Liver (tissue), 9 donors: ENCODE measurements around the gene TTC34. TPM values are rescaled to one million over a fixed set of nuclear protein-coding genes. Genes with fewer than 3 reads are reported as not detected.

Experiments used
- DNase-seq: peaks from one replicate; pipeline ENCODE4 v3.0.0-alpha.2; 2017; ENCODE audit warnings: low spot score
- H3K27ac ChIP-seq, 2 donors: one replicate each; pipeline ENCODE4 v1.7.0; 2013; ENCODE audit warnings: inconsistent platforms in 2 of 2, low read length in 2 of 2, control low read depth in 1 of 2, low read depth in 1 of 2, mild to moderate bottlenecking in 1 of 2
- H3K27me3 ChIP-seq, 4 donors: one replicate each; pipeline versions ENCODE4 v1.6.1 to v1.7.0; 2013; ENCODE audit warnings: low read length in 3 of 4, inconsistent platforms in 1 of 4, mild to moderate bottlenecking in 1 of 4, moderate library complexity in 1 of 4; ENCODE audit not compliant: control insufficient read depth in 4 of 4, insufficient read depth in 4 of 4
- H3K36me3 ChIP-seq, 4 donors: one replicate each; pipeline versions ENCODE4 v1.6.1 to v1.7.0; 2013; ENCODE audit warnings: low read length in 3 of 4, mild to moderate bottlenecking in 3 of 4, low read depth in 1 of 4, moderate library complexity in 1 of 4; ENCODE audit not compliant: control insufficient read depth in 4 of 4, insufficient read depth in 3 of 4
- H3K4me1 ChIP-seq, 4 donors: one replicate each; pipeline versions ENCODE4 v1.6.1 to v1.7.0; 2013; ENCODE audit warnings: low read length in 3 of 4, mild to moderate bottlenecking in 3 of 4, moderate library complexity in 1 of 4; ENCODE audit not compliant: control insufficient read depth in 4 of 4, insufficient read depth in 4 of 4
- H3K4me3 ChIP-seq, 3 donors: one replicate each; pipeline versions ENCODE4 v1.6.1 to v1.7.0; 2013; ENCODE audit warnings: low read length in 3 of 3, control low read depth in 1 of 3, low read depth in 1 of 3, mild to moderate bottlenecking in 1 of 3
- H3K9ac ChIP-seq, 2 donors: one replicate each; pipeline ENCODE4 v1.7.0; 2013; ENCODE audit warnings: low read length in 2 of 2, mild to moderate bottlenecking in 2 of 2, moderate library complexity in 2 of 2, control low read depth in 1 of 2, low read depth in 1 of 2
- H3K9me3 ChIP-seq, 4 donors: one replicate each; pipeline versions ENCODE4 v1.6.1 to v1.7.0; 2013; ENCODE audit warnings: low read length in 3 of 4; ENCODE audit not compliant: control insufficient read depth in 4 of 4
- EGR1 ChIP-seq, 2 donors: IDR thresholded peaks; 2 replicates each; pipeline ENCODE4 v1.6.1; 2016 to 2018; ENCODE audit warnings: antibody characterized with exemption in 2 of 2, low read depth in 2 of 2
- GABPA ChIP-seq, 2 donors: IDR thresholded peaks in 1 of 2; conservative IDR thresholded peaks in 1 of 2; 2 replicates each; pipeline ENCODE4 v1.6.1; 2016; ENCODE audit warnings: antibody characterized with exemption in 2 of 2, mild to moderate bottlenecking in 1 of 2, moderate library complexity in 1 of 2
- HNF4A ChIP-seq, 2 donors: conservative IDR thresholded peaks; 2 replicates each; pipeline ENCODE4 v1.6.1; 2016; ENCODE audit warnings: antibody characterized with exemption in 2 of 2, mild to moderate bottlenecking in 2 of 2
- HNF4G ChIP-seq: IDR thresholded peaks from 2 replicates; pipeline ENCODE4 v1.6.1; 2016; ENCODE audit warnings: antibody characterized with exemption
- JUND ChIP-seq, 2 donors: IDR thresholded peaks; 2 replicates each; pipeline ENCODE4 v1.6.1; 2016; ENCODE audit warnings: antibody characterized with exemption in 2 of 2
- NR2F2 ChIP-seq: IDR thresholded peaks from 2 replicates; pipeline ENCODE4 v1.6.1; 2016; ENCODE audit warnings: antibody characterized with exemption
- RXRA ChIP-seq, 2 donors: IDR thresholded peaks; 2 replicates each; pipeline ENCODE4 v1.6.1; 2017 to 2018; ENCODE audit warnings: antibody characterized with exemption in 2 of 2, mild to moderate bottlenecking in 1 of 2
- TAF1 ChIP-seq: conservative IDR thresholded peaks from 2 replicates; pipeline ENCODE4 v1.6.1; 2016; ENCODE audit warnings: antibody characterized with exemption, mild to moderate bottlenecking
- YY1 ChIP-seq: IDR thresholded peaks from 2 replicates; pipeline ENCODE4 v1.6.1; 2016; ENCODE audit warnings: antibody characterized with exemption, mild to moderate bottlenecking
- WGBS: extraction: QIAGEN DNeasy Blood & Tissue Kit; methylation state at CpG from one replicate; pipeline ENCODE4 v1.1.7; 2013; 5-methylcytosine and 5-hydroxymethylcytosine counted together
- polyA plus RNA-seq, 2 donors: library from polyadenylated mRNA; stranded (reverse) in 1 of 2; unstranded in 1 of 2; fragments of 200-250 nt in 1 of 2; fragments of >200 nt in 1 of 2; fragmentation: Nextera tagmentation in 1 of 2; extraction: Ambion mirVana in 1 of 2; gene quantifications; one replicate each; pipeline versions ENCODE4 v1.2.1 to v1.2.3, GENCODE V29; 2013 to 2015
- total RNA-seq, 2 donors: library from RNA; depleted of rRNA; stranded (reverse); fragments of >200 nt; gene quantifications; one replicate each; pipeline ENCODE4 v1.2.3, GENCODE V29; 2014
- TF ChIP-seq, protein P1 (sequence below): IDR thresholded peaks from 2 replicates; pipeline ENCODE4 v1.6.1; 2016; ENCODE audit warnings: antibody characterized with exemption, mild to moderate bottlenecking
- TF ChIP-seq, protein P2 (sequence below): IDR thresholded peaks from 2 replicates; pipeline ENCODE4 v1.6.1; 2016; ENCODE audit warnings: antibody characterized with exemption
- TF ChIP-seq, protein P3 (sequence below): IDR thresholded peaks from 2 replicates; pipeline ENCODE4 v1.6.1; 2016; ENCODE audit warnings: antibody characterized with exemption
- TF ChIP-seq, protein P4 (sequence below): IDR thresholded peaks from 2 replicates; pipeline ENCODE4 v1.6.1; 2016; ENCODE audit warnings: antibody characterized with exemption
- donor health status: healthy.
- donor health status: healthy.
- donor health status: healthy.
- donor health status: healthy.
- donor health status: healthy.

TTC34 gene
- total and polyA plus RNA-seq, 4 donors: 0.01 to 0.25 (median 0.08) TPM; not detected in 1

DNA sequence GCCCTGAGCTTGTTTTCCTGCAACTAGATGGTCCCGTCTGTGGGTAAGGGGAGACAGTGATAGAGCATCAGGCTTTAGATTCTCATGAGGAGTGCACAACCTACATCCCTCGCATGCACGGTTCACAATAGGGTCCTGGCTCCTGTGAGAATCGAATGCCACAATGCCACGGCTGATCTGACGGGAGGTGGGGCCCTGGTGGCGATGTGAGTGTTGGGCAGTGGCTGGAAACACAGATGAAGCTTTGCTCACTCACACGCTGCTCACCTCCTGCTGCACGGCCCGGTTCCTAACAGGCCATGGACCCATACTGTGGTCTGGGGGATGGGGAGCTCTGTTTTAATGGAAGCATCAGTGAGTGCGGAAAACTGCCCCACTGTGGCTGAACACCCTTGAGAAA lies 35.8 kb upstream of the TTC34 start:
- Histone ChIP-seq H3K27me3 (peaks cover 0 to 6% (median 0%) of the 10 kb centered on the region in 4 donors), H3K36me3 (no peaks in the 10 kb centered on the region), H3K9me3 (peaks cover 3 to 6% (median 4%) of the 10 kb centered on the region in 4 donors), H3K27ac (no peak overlapping the region), H3K9ac (no peak overlapping the region), H3K4me1 (no peaks in the 10 kb centered on the region), H3K4me3 (no peak overlapping the region)
- 74% methylated on average over 11 of the region's 11 CpGs for WGBS
- TF ChIP-seq HNF4G: no peak
- TF ChIP-seq, protein P1, sequence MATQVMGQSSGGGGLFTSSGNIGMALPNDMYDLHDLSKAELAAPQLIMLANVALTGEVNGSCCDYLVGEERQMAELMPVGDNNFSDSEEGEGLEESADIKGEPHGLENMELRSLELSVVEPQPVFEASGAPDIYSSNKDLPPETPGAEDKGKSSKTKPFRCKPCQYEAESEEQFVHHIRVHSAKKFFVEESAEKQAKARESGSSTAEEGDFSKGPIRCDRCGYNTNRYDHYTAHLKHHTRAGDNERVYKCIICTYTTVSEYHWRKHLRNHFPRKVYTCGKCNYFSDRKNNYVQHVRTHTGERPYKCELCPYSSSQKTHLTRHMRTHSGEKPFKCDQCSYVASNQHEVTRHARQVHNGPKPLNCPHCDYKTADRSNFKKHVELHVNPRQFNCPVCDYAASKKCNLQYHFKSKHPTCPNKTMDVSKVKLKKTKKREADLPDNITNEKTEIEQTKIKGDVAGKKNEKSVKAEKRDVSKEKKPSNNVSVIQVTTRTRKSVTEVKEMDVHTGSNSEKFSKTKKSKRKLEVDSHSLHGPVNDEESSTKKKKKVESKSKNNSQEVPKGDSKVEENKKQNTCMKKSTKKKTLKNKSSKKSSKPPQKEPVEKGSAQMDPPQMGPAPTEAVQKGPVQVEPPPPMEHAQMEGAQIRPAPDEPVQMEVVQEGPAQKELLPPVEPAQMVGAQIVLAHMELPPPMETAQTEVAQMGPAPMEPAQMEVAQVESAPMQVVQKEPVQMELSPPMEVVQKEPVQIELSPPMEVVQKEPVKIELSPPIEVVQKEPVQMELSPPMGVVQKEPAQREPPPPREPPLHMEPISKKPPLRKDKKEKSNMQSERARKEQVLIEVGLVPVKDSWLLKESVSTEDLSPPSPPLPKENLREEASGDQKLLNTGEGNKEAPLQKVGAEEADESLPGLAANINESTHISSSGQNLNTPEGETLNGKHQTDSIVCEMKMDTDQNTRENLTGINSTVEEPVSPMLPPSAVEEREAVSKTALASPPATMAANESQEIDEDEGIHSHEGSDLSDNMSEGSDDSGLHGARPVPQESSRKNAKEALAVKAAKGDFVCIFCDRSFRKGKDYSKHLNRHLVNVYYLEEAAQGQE: no peak
- no peak for TF ChIP-seq EGR1 (IDR thresholded peaks at IDR 0.05; ENCODE audit: low read depth in 2 of 2)
- no peak for DNase-seq

DNA sequence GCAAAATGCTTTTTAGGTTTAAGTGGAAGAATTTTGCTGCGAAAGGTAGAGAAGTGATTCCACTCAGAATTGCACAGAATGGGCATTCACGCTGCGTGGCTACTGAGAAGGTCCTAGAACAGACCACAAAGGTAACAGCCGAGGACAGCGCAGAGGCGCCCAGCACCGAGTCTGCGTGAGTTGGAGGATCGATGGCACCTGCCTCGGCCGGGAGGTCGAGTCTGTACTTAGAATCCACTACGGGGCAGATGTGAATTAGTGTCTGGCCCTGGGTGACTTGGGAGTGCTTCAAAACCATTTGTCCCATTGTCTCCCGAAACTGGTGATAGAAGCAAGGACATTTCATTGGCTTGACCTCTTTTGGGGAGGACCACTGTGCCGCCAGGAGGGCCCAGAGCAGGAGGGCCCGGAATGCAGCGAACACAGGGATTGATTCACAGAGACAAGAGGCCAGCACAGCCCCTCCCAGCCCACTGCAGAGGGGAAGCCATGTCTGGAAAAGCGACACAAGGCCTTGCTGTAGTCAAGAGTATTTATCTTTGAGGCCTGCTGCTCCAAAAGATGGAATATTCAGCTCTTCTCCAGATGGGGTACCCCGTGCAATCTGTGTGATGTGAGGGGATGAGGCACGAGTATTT lies 35.0 kb upstream of the TTC34 start:
- 81% methylated on average over 20 of the region's 20 CpGs for WGBS
- H3K9me3 ChIP-seq: peaks cover 1 to 6% (median 4%) of the 10 kb centered on the region in 4 donors
- no peaks in the 10 kb centered on the region for H3K4me1 ChIP-seq
- H3K4me3 ChIP-seq: no peak overlapping the region
- TF ChIP-seq YY1 (no peak), JUND (IDR thresholded peaks at IDR 0.05) (no peak), NR2F2 (no peak), HNF4A (conservative IDR thresholded peaks at IDR 0.05) (no peak), EGR1 (IDR thresholded peaks at IDR 0.05; ENCODE audit: low read depth in 2 of 2) (no peak), GABPA (IDR thresholded peaks at IDR 0.05 in 1 of 2, conservative IDR thresholded peaks at IDR 0.05 in 1 of 2) (no peak), TAF1 (no peak), RXRA (IDR thresholded peaks at IDR 0.05) (no peak)
- TF ChIP-seq, protein P2, sequence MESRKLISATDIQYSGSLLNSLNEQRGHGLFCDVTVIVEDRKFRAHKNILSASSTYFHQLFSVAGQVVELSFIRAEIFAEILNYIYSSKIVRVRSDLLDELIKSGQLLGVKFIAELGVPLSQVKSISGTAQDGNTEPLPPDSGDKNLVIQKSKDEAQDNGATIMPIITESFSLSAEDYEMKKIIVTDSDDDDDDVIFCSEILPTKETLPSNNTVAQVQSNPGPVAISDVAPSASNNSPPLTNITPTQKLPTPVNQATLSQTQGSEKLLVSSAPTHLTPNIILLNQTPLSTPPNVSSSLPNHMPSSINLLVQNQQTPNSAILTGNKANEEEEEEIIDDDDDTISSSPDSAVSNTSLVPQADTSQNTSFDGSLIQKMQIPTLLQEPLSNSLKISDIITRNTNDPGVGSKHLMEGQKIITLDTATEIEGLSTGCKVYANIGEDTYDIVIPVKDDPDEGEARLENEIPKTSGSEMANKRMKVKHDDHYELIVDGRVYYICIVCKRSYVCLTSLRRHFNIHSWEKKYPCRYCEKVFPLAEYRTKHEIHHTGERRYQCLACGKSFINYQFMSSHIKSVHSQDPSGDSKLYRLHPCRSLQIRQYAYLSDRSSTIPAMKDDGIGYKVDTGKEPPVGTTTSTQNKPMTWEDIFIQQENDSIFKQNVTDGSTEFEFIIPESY: no peak
- peaks cover 0 to 6% (median 0%) of the 10 kb centered on the region in 4 donors for H3K27me3 ChIP-seq
- H3K27ac ChIP-seq: no peak overlapping the region
- DNase-seq: no peak
- no peak overlapping the region for H3K9ac ChIP-seq
- H3K36me3 ChIP-seq: no peaks in the 10 kb centered on the region

DNA sequence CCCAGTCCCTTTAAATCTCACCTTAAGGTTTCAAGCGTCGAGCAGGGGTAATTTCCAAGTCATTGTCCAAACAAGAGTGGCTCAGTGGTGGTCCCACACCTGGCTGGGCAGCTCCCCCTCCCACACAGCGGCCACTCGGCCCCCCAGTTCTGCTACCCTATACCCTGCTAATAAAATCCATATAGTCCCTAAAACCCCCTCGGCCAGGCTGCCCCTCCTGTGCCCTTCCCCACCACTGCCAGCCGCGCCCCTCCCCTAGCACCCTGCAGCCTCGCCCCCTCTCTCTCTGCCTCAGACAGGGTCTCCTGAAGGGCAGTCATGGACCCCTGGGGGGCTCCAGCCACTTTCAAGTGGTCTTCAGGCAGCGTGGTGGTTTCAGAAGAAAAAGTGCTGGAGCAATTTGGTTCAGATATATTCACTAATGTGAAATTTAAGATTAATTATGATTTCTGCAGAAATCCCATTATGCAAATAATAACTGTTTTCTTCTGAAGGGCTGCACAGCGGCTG lies 34.2 kb upstream of the TTC34 start:
- TF ChIP-seq, protein P3, sequence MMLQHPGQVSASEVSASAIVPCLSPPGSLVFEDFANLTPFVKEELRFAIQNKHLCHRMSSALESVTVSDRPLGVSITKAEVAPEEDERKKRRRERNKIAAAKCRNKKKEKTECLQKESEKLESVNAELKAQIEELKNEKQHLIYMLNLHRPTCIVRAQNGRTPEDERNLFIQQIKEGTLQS: no peak
- TF ChIP-seq, protein P4, sequence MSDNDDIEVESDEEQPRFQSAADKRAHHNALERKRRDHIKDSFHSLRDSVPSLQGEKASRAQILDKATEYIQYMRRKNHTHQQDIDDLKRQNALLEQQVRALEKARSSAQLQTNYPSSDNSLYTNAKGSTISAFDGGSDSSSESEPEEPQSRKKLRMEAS: no peak
- TF ChIP-seq, protein P2: no peak
- WGBS: 69% methylated on average over 10 of the region's 10 CpGs
- Histone ChIP-seq H3K9ac (no peak overlapping the region), H3K27ac (no peak overlapping the region), H3K27me3 (peaks cover 0 to 6% (median 0%) of the 10 kb centered on the region in 4 donors), H3K36me3 (no peaks in the 10 kb centered on the region), H3K9me3 (peaks cover 1 to 6% (median 4%) of the 10 kb centered on the region in 4 donors), H3K4me3 (no peak overlapping the region), H3K4me1 (no peaks in the 10 kb centered on the region)
- no peak for DNase-seq
